HEK293 (cell line): Measurements from ENCODE around the gene SLC28A1.
A peak's percentile ranks its signal among the peaks of the same experiment; 100 is the strongest.

Source experiments
- CTCF ChIA-PET: fragments of 350-600 bp; formaldehyde crosslinking; extraction: SDS; loops from one replicate; lab custom pipeline; 2021; ENCODE audit warnings: antibody characterized with exemption; lab: Yijun Ruan, JAX
- POLR2A ChIA-PET: fragments of 300-600 bp; formaldehyde crosslinking; extraction: SDS; loops from one replicate; lab custom pipeline; 2020; ENCODE audit warnings: antibody characterized with exemption, inconsistent platforms; lab: Yijun Ruan, JAX
- H3K27ac ChIP-seq: fragments of 200-500 bp; sonication (Bioruptor generic); 2 replicates; pipeline ENCODE4 v1.5.1; 2014; ENCODE audit warnings: low read depth, low read length, control low read depth, inconsistent platforms; ENCODE audit errors: extremely low read depth
- H3K36me3 ChIP-seq, 2 experiments: fragments of 200-500 bp in 1 of 2; sonication (Bioruptor generic) in 1 of 2; 1 replicate in 1 of 2; 2 replicates in 1 of 2; pipeline ENCODE4 v1.5.1; 2014 to 2017; ENCODE audit warnings: inconsistent platforms in 2 of 2, low read length in 2 of 2; ENCODE audit not compliant: control insufficient read depth in 2 of 2, insufficient read depth in 1 of 2
- H3K4me1 ChIP-seq: fragments of 200-500 bp; sonication (Bioruptor generic); 2 replicates; pipeline ENCODE4 v1.5.1; 2014; ENCODE audit warnings: mild to moderate bottlenecking, low read length, inconsistent platforms; ENCODE audit not compliant: control insufficient read depth, insufficient read depth
- H3K4me3 ChIP-seq: 2 replicates; pipeline ENCODE4 v1.5.1; 2011; ENCODE audit warnings: low read depth, mild to moderate bottlenecking, control low read depth, low read length, moderate library complexity
- H3K9me3 ChIP-seq: fragments of 200-500 bp; sonication (Bioruptor generic); 2 replicates; pipeline ENCODE4 v1.5.1; 2014; ENCODE audit warnings: low read depth, low read length, inconsistent platforms; ENCODE audit not compliant: control insufficient read depth, insufficient read depth
- GLI4 ChIP-seq: fragments of 450-650 bp; formaldehyde crosslinking; IDR thresholded peaks from 2 replicates; pipeline ENCODE4 v1.5.1; 2016; ENCODE audit warnings: missing biosample characterization, missing genetic modification characterization
- KLF17 ChIP-seq: fragments of 450-650 bp; formaldehyde crosslinking; IDR thresholded peaks from 2 replicates; pipeline ENCODE4 v1.5.1; 2016; ENCODE audit warnings: missing biosample characterization, missing genetic modification characterization
- PATZ1 ChIP-seq: fragments of 450-650 bp; formaldehyde crosslinking; IDR thresholded peaks from 2 replicates; pipeline ENCODE4 v1.5.1; 2016; ENCODE audit warnings: missing biosample characterization, missing genetic modification characterization
- PRDM2 ChIP-seq: fragments of 450-650 bp; formaldehyde crosslinking; IDR thresholded peaks from 2 replicates; pipeline ENCODE4 v1.5.1; 2016; ENCODE audit warnings: missing biosample characterization, missing genetic modification characterization, borderline replicate concordance
- YY1 ChIP-seq: fragments of 450-650 bp; formaldehyde crosslinking; IDR thresholded peaks from 2 replicates; pipeline ENCODE4 v1.5.1; 2018; ENCODE audit warnings: missing biosample characterization, missing genetic modification characterization
- ZNF214 ChIP-seq: fragments of 450-650 bp; formaldehyde crosslinking; IDR thresholded peaks from 2 replicates; pipeline ENCODE4 v1.5.1; 2017; ENCODE audit warnings: missing biosample characterization, mild to moderate bottlenecking, missing genetic modification characterization, borderline replicate concordance
- ZNF302 ChIP-seq: fragments of 450-650 bp; formaldehyde crosslinking; IDR thresholded peaks from 2 replicates; pipeline ENCODE4 v1.5.1; 2016; ENCODE audit warnings: missing biosample characterization, missing genetic modification characterization, low read depth
- ZNF391 ChIP-seq: fragments of 450-650 bp; formaldehyde crosslinking; IDR thresholded peaks from 2 replicates; pipeline ENCODE4 v1.5.1; 2016; ENCODE audit warnings: low read depth, missing biosample characterization, missing genetic modification characterization, borderline replicate concordance
- ZNF416 ChIP-seq: fragments of 450-650 bp; formaldehyde crosslinking; IDR thresholded peaks from 2 replicates; pipeline ENCODE4 v1.5.1; 2016; ENCODE audit warnings: missing biosample characterization, missing genetic modification characterization
- ZNF423 ChIP-seq: fragments of 450-650 bp; formaldehyde crosslinking; IDR thresholded peaks from 2 replicates; pipeline ENCODE4 v1.5.1; 2016; ENCODE audit warnings: missing biosample characterization, missing genetic modification characterization
- ZNF530 ChIP-seq: fragments of 450-650 bp; formaldehyde crosslinking; IDR thresholded peaks from 2 replicates; pipeline ENCODE4 v1.5.1; 2016; ENCODE audit warnings: low read depth, missing biosample characterization, missing genetic modification characterization

The SLC28A1 gene

GRCh38 chr15:84908564-84908963 is 24.1 kb downstream of the SLC28A1 start:
- no peak for TF ChIP-seq GLI4 (tag by site-specific recombination)
- TF ChIP-seq PATZ1 (tag by site-specific recombination): peak; percentile 16; the same call in 1 of the 2 replicates
- ChIA-PET POLR2A (interaction anchor here (0.5 kb wide), 1 partner anchor 96 kb away, joined by 3 read pairs; no protein-coding TSS in a partner anchor), CTCF (interaction anchor here (0.6 to 1.2 kb wide), 9 partner anchors 8 to 429 kb away, joined by 3 to 5 read pairs (median 3); no protein-coding TSS in a partner anchor)
- Histone ChIP-seq H3K9me3 (no peaks in the 10 kb centered on the region), H3K4me3 (no peak overlapping the region), H3K27ac (no peak overlapping the region), H3K36me3 (no peaks in the 10 kb centered on the region), H3K4me1 (peaks cover 8% of the 10 kb centered on the region)

- CTCF ChIA-PET: interaction anchor here (0.6 to 1.2 kb wide), 11 partner anchors 8 to 310 kb away, joined by 3 to 5 read pairs (median 4); no protein-coding TSS in a partner anchor
- Histone ChIP-seq H3K27ac (no peak overlapping the region), H3K9me3 (no peaks in the 10 kb centered on the region), H3K36me3 (no peaks in the 10 kb centered on the region), H3K4me3 (no peak overlapping the region), H3K4me1 (peaks cover 8% of the 10 kb centered on the region)
- TF ChIP-seq PRDM2 (no peak), ZNF423 (tag by site-specific recombination) (no peak), ZNF530 (tag by site-specific recombination) (no peak), YY1 (tag by site-specific recombination) (no peak)
- POLR2A ChIA-PET: no interaction called here
These were observed 24.6 kb downstream of the SLC28A1 start for GRCh38 chr15:84909029-84909428.

GRCh38 chr15:84909782-84910181 is 25.3 kb downstream of the SLC28A1 start:
- no peaks in the 10 kb centered on the region for H3K36me3 ChIP-seq
- ChIA-PET CTCF (interaction anchor here (0.6 to 1.1 kb wide), 5 partner anchors 15 to 202 kb away, joined by 3 to 5 read pairs (median 4); no protein-coding TSS in a partner anchor), POLR2A (no interaction called here)
- TF ChIP-seq ZNF416 (tag by site-specific recombination): no peak
- no peak for TF ChIP-seq KLF17
- TF ChIP-seq ZNF214 (tag by site-specific recombination): no peak
- no peak for TF ChIP-seq ZNF302 (tag by site-specific recombination)
- TF ChIP-seq ZNF391 (tag by site-specific recombination): no peak
- TF ChIP-seq, all 188 proteins: peak for 0
- Histone ChIP-seq H3K4me3 (no peak overlapping the region), H3K9me3 (no peaks in the 10 kb centered on the region), H3K4me1 (peaks cover 13% of the 10 kb centered on the region), H3K27ac (no peak overlapping the region)
